Measurements from ENCODE around the gene JPH3. TPM values are rescaled to one million over a fixed set of nuclear protein-coding genes. Genes with fewer than 3 reads are reported as not detected.

The JPH3 gene
- total and polyA plus RNA-seq, 2 experiments from 2014 or later: not detected

DNA sequence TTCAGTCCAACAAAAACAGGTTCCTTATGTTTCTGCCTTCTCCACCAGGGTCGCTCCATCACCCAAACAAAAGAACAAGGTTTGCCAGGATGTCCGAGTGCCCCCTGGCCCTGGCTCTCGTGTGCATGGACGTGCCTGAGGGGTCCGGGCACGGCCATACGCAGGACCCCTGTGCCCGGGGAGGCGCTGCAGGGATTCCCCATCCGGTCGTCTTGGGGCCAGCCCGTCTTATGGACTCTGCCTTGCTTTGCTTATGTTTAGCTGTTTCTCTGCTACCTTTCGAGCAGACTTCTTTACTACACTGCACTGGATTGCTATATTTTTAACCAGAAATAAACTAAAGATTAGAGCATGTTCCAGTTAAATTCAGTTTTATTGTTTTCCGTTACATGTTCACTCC, 95.5 kb downstream of the JPH3 start:
- no peaks in the 10 kb centered on the region for H4K20me1 ChIP-seq (ENCODE audit: insufficient read depth)
- H3K27ac ChIP-seq: no peak overlapping the region

DNA sequence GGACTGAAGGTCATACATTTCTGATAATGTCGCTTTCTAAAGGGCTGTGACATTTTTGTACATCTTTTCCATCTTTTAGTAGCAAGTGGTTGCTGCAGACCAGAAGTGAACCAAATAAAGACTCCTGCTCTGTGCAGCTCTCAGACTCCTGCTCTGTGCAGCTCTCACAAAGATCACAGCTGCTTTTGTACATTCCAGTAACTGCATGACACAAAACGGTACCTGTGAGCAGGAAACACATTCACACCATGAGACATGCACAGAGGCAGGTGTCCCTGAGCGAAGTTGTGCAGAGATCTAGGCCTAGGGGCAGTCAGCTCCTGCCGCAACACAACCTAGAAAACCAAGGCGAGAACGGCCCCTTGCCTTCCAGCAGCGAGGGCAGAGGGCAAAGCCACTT, 95.9 kb downstream of the JPH3 start:
- no peaks in the 10 kb centered on the region for H3K9me2 ChIP-seq (ENCODE audit: insufficient read depth)
- no peaks in the 10 kb centered on the region for H3K4me1 ChIP-seq (ENCODE audit: insufficient read depth)
- H3K4me2 ChIP-seq (ENCODE audit: unreplicated experiment): no peak overlapping the region
- TF ChIP-seq EZH2phosphoT487 (IDR thresholded peaks at IDR 0.05; ENCODE audit: insufficient read depth, low read depth) (no peak), EZH2 (IDR thresholded peaks at IDR 0.05; ENCODE audit: insufficient read depth, poor library complexity, severe bottlenecking) (no peak)
- no peaks in the 10 kb centered on the region; the same call in 1 of the 2 replicates for H3K36me3 ChIP-seq (ENCODE audit: low read depth)
- H3K27ac ChIP-seq: no peak overlapping the region
- no peaks in the 10 kb centered on the region for H4K20me1 ChIP-seq (ENCODE audit: insufficient read depth)
- WGBS, 2 experiments (ENCODE audit: low coverage in 1 of 2, low lambda C conversion rate in 2 of 2, missing lambda C conversion rate in 2 of 2): 72 to 83% methylated on average over 7 of the region's 7 CpGs
- no peaks in the 10 kb centered on the region for H3K27me3 ChIP-seq (replicated peaks; ENCODE audit: insufficient read depth)
- H3F3A ChIP-seq (ENCODE audit: insufficient read depth): no peaks in the 10 kb centered on the region
- H3K4me3 ChIP-seq: no peak overlapping the region
- no peak overlapping the region for H3K9ac ChIP-seq
- H2AFZ ChIP-seq: no peak overlapping the region
- H3K9me3 ChIP-seq (ENCODE audit: low read depth): no peaks in the 10 kb centered on the region
- DNase-seq: no peak
- H3K79me2 ChIP-seq (ENCODE audit: insufficient read depth): no peaks in the 10 kb centered on the region
- in situ Hi-C loops (cut with MboI): no loop called here

More for the DNA sequence above, 95.5 kb downstream of the JPH3 start:
- in situ Hi-C loops (cut with MboI): no loop called here
- no peaks in the 10 kb centered on the region for H3K27me3 ChIP-seq (replicated peaks; ENCODE audit: insufficient read depth)
- DNase-seq: no peak
- no peak overlapping the region for H3K4me3 ChIP-seq
- no peaks in the 10 kb centered on the region for H3K4me1 ChIP-seq (ENCODE audit: insufficient read depth)
- H3K79me2 ChIP-seq (ENCODE audit: insufficient read depth): no peaks in the 10 kb centered on the region
- no peaks in the 10 kb centered on the region for H3F3A ChIP-seq (ENCODE audit: insufficient read depth)
- 96% methylated on average over 14 of the region's 14 CpGs for WGBS, 2 experiments (ENCODE audit: low coverage in 1 of 2, low lambda C conversion rate in 2 of 2, missing lambda C conversion rate in 2 of 2)
- TF ChIP-seq EZH2 (IDR thresholded peaks at IDR 0.05; ENCODE audit: insufficient read depth, poor library complexity, severe bottlenecking) (no peak), EZH2phosphoT487 (IDR thresholded peaks at IDR 0.05; ENCODE audit: insufficient read depth, low read depth) (no peak)
- no peak overlapping the region for H3K4me2 ChIP-seq (ENCODE audit: unreplicated experiment)
- no peaks in the 10 kb centered on the region for H3K9me2 ChIP-seq (ENCODE audit: insufficient read depth)
- no peak overlapping the region for H2AFZ ChIP-seq
- H3K9ac ChIP-seq: no peak overlapping the region
- no peaks in the 10 kb centered on the region; the same call in 1 of the 2 replicates for H3K36me3 ChIP-seq (ENCODE audit: low read depth)
- H3K9me3 ChIP-seq (ENCODE audit: low read depth): no peaks in the 10 kb centered on the region

GRCh38 chr16:87698676-87699199, 96.4 kb downstream of the JPH3 start:
- H3K36me3 ChIP-seq (ENCODE audit: low read depth): no peaks in the 10 kb centered on the region; the same call in 1 of the 2 replicates

GRCh38 chr16:87700406-87701077, 98.2 kb downstream of the JPH3 start:
- TF ChIP-seq EZH2 (IDR thresholded peaks at IDR 0.05; ENCODE audit: insufficient read depth, poor library complexity, severe bottlenecking): no peak
- no peak for TF ChIP-seq EZH2phosphoT487 (IDR thresholded peaks at IDR 0.05; ENCODE audit: insufficient read depth, low read depth)
- no peak overlapping the region for H3K9ac ChIP-seq
- no peak overlapping the region for H3K4me2 ChIP-seq (ENCODE audit: unreplicated experiment)
- no peak overlapping the region for H3K4me3 ChIP-seq
- H3K27me3 ChIP-seq (replicated peaks; ENCODE audit: insufficient read depth): no peaks in the 10 kb centered on the region
- no peaks in the 10 kb centered on the region for H3F3A ChIP-seq (ENCODE audit: insufficient read depth)
- H3K4me1 ChIP-seq (ENCODE audit: insufficient read depth): no peaks in the 10 kb centered on the region
- 93 to 94% methylated on average over 10 to 19 of the region's 19 CpGs for WGBS, 2 experiments (ENCODE audit: low coverage in 1 of 2, low lambda C conversion rate in 2 of 2, missing lambda C conversion rate in 2 of 2)
- H4K20me1 ChIP-seq (ENCODE audit: insufficient read depth): no peaks in the 10 kb centered on the region
- in situ Hi-C loops (cut with MboI): no loop called here
- no peak overlapping the region for H3K27ac ChIP-seq
- H2AFZ ChIP-seq: no peak overlapping the region
- H3K79me2 ChIP-seq (ENCODE audit: insufficient read depth): no peaks in the 10 kb centered on the region
- H3K9me2 ChIP-seq (ENCODE audit: insufficient read depth): no peaks in the 10 kb centered on the region
- H3K9me3 ChIP-seq (ENCODE audit: low read depth): no peaks in the 10 kb centered on the region
- H3K36me3 ChIP-seq (ENCODE audit: low read depth): no peaks in the 10 kb centered on the region; the same call in 1 of the 2 replicates
- DNase-seq: no peak

More at GRCh38 chr16:87698676-87699199, 96.4 kb downstream of the JPH3 start:
- H3K4me2 ChIP-seq (ENCODE audit: unreplicated experiment): no peak overlapping the region
- in situ Hi-C loops (cut with MboI): no loop called here
- 66 to 69% methylated on average over 20 of the region's 20 CpGs for WGBS, 2 experiments (ENCODE audit: low coverage in 1 of 2, low lambda C conversion rate in 2 of 2, missing lambda C conversion rate in 2 of 2)
- no peaks in the 10 kb centered on the region for H4K20me1 ChIP-seq (ENCODE audit: insufficient read depth)
- no peaks in the 10 kb centered on the region for H3K9me3 ChIP-seq (ENCODE audit: low read depth)
- H3K79me2 ChIP-seq (ENCODE audit: insufficient read depth): no peaks in the 10 kb centered on the region
- H3K9me2 ChIP-seq (ENCODE audit: insufficient read depth): no peaks in the 10 kb centered on the region
- no peaks in the 10 kb centered on the region for H3F3A ChIP-seq (ENCODE audit: insufficient read depth)
- H2AFZ ChIP-seq: no peak overlapping the region
- TF ChIP-seq EZH2phosphoT487 (IDR thresholded peaks at IDR 0.05; ENCODE audit: insufficient read depth, low read depth): no peak
- no peak for TF ChIP-seq EZH2 (IDR thresholded peaks at IDR 0.05; ENCODE audit: insufficient read depth, poor library complexity, severe bottlenecking)
- H3K27ac ChIP-seq: no peak overlapping the region
- no peak for DNase-seq
- H3K27me3 ChIP-seq (replicated peaks; ENCODE audit: insufficient read depth): no peaks in the 10 kb centered on the region
- H3K4me3 ChIP-seq: no peak overlapping the region
- H3K4me1 ChIP-seq (ENCODE audit: insufficient read depth): no peaks in the 10 kb centered on the region
- no peak overlapping the region for H3K9ac ChIP-seq
